K562 treated with DMSO at 1 percent for 48 hours (cell line): ENCODE results near the gene GNRH2. TPM values are rescaled to one million over a fixed set of nuclear protein-coding genes. Genes with fewer than 3 reads are reported as not detected.

Experiments
- total RNA-seq: library from RNA; unstranded; fragments of 300-600 nt; gene quantifications from 2 replicates; pipeline ENCODE4 v1.2.3, GENCODE V29; 2022; ENCODE audit warnings: low replicate concordance; ENCODE audit errors: extremely low read depth

The GNRH2 gene
- not detected in 2 replicates for total RNA-seq

GRCh38 chr20:3043322-3043721, at the start of gene GNRH2:
TSS of gene GNRH2 (plus strand) at chr20:3043622. CDS start at chr20:3044415, 793 bp downstream.

DNA sequence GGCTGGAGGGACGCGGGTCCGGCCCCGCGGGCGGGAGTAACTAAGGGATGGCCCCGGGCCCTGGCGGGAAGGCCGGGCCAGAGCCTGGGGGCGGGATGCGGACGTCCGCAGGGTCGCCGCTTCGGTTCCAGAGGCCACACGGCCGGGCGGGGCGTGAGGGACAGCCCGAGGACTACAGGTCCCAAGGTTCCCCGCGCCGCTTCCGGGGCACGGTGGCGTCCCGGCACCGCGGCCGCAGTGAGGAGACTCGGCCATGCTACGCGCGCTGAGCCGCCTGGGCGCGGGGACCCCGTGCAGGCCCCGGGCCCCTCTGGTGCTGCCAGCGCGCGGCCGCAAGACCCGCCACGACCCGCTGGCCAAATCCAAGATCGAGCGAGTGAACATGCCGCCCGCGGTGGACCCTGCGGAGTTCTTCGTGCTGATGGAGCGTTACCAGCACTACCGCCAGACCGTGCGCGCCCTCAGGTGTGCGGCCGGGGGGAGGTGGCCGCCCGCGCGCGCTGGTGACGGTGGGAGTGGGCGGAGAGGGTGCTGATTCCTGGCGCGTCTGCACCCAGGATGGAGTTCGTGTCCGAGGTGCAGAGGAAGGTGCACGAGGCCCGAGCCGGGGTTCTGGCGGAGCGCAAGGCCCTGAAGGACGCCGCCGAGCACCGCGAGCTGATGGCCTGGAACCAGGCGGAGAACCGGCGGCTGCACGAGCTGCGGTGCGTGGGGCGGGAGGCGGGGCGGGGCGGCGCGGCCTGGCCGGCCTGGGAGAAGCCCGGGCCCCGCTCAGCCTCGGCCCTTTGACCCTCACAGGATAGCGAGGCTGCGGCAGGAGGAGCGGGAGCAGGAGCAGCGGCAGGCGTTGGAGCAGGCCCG, 2.6 kb downstream of the GNRH2 start, which contains the start of gene MRPS26:
TSS of gene MRPS26 (plus strand) at position 237 of the 861 bp plus-strand sequence. CDS start at position 254, 17 bp downstream.

DNA sequence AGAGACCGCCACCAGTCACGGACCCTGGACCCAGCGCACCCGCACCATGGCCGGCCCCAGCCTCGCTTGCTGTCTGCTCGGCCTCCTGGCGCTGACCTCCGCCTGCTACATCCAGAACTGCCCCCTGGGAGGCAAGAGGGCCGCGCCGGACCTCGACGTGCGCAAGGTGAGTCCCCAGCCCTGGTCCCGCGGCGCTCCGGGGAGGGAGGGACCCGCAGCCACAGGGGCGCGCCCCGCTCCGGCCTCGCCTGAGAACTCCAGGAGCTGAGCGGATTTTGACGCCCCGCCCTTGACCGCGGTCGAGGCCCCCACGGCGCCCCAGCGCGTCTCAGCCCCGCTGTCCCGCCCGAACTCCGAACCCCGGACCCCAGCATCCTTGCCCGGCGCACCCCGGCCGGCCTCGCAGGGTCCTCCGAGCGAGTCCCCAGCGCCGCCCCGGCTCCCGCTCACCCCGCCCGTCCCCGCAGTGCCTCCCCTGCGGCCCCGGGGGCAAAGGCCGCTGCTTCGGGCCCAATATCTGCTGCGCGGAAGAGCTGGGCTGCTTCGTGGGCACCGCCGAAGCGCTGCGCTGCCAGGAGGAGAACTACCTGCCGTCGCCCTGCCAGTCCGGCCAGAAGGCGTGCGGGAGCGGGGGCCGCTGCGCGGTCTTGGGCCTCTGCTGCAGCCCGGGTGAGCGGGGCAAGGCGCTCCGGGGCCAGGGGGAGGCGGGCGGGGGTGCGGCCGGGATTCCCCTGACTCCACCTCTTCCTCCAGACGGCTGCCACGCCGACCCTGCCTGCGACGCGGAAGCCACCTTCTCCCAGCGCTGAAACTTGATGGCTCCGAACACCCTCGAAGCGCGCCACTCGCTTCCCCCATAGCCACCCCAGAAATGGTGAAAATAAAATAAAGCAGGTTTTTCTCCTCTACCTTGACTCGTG, 28.4 kb downstream of the GNRH2 start, which contains the start of gene OXT:
TSS of gene OXT (plus strand) at position 11 of the 920 bp plus-strand sequence. CDS start at position 47, 36 bp downstream.

DNA sequence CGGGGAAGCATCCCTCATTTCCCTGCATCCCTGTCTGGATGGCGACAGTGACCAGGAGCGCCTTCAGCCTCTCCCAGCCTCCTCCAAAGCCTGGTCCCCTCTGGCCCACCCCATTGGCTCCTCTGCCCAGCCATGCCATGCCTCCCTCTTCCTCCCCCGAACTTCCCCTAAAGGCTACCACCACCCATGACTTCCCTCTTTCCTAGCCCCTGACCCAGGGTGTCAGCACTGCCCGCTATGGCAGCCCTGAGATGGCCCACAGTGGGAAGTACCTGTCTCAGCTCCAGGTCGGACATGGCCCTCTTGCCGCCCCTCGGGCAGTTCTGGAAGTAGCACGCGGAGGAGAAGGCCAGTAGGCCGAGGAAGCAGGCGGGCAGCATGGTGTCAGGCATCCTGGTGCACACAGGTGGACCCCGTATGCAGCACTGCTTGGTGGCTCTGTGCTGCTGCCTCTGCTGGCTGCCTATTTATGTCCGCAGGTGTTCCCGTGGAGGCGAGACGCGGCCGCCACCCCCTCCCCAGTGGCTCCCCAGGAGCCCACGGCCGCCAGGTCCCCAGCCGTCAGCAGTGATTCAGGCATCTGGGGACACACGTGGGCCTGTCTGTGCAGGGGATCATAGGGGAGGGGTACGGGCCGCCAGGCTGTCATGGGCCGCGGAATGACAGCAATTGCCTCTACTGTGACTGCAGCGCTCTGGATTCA, 41.0 kb downstream of the GNRH2 start, which contains the start of gene AVP:
TSS of gene AVP (minus strand) at position 442 of the 703 bp plus-strand sequence. CDS start at position 392, 50 bp downstream.

Other genes starting within 250 kb of the GNRH2 start
- gene CPXM1, start 243.0 kb upstream of the GNRH2 start, total RNA-seq: not detected in 2 replicates
- not detected in 2 replicates for gene C20orf141, start 228.6 kb upstream of the GNRH2 start, total RNA-seq
- gene TMEM239, start 227.3 kb upstream of the GNRH2 start, total RNA-seq: not detected in 2 replicates
- not detected in 2 replicates for gene PCED1A, start 203.0 kb upstream of the GNRH2 start, total RNA-seq
- not detected in 2 replicates for gene VPS16, start 202.9 kb upstream of the GNRH2 start, total RNA-seq
- not detected in 2 replicates for gene PTPRA, start 170.1 kb upstream of the GNRH2 start, total RNA-seq
- not detected in 2 replicates for gene MRPS26, start 2.4 kb downstream of the GNRH2 start, total RNA-seq
- not detected in 2 replicates for gene OXT, start 28.0 kb downstream of the GNRH2 start, total RNA-seq
- gene AVP, start 41.1 kb downstream of the GNRH2 start, total RNA-seq: not detected in 2 replicates
- gene FASTKD5, start 116.2 kb downstream of the GNRH2 start, total RNA-seq: not detected in 2 replicates
- not detected in 2 replicates for gene UBOX5, start 116.2 kb downstream of the GNRH2 start, total RNA-seq
- not detected in 2 replicates for gene LZTS3, start 129.9 kb downstream of the GNRH2 start, total RNA-seq
- not detected in 2 replicates for gene DDRGK1, start 161.1 kb downstream of the GNRH2 start, total RNA-seq
- gene ITPA, start 165.9 kb downstream of the GNRH2 start, total RNA-seq: not detected in 2 replicates
- not detected in 2 replicates for gene SLC4A11, start 195.6 kb downstream of the GNRH2 start, total RNA-seq